ACHN (cell line): ENCODE data around the gene NID1.

Experiments used
- DNase-seq: peaks from one replicate; pipeline ENCODE4 v3.0.0-alpha.2; 2015
- in situ Hi-C: cut with HindIII; loops from 2 replicates; pipeline ENCODE4 v1.10.0; 2017; ENCODE audit warnings: low sequenced_read_pairs, low pct_ligation_motif_present, low pct_unique_long_range_greater_than_20kb

Gene NID1

DNA sequence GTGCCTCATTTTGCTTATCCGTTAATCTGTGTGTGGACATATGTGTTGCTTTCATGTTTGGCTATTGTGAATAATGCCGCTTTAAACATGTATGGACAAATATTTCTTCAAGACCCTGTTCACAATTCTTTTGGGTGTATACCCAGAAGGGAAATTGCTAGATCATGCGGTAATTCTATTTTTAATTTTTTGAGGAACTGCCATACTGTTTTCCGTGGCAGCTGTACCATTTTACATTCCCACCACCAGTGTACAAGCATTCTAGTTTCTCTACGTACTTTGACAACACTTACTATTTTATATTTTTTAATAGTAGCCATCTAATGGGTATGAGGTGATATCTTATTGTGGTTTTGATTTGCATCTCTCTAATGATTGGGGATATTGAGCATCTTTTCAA lies 7.1 kb upstream of the NID1 start:
- in situ Hi-C loops = no loop called here

DNA sequence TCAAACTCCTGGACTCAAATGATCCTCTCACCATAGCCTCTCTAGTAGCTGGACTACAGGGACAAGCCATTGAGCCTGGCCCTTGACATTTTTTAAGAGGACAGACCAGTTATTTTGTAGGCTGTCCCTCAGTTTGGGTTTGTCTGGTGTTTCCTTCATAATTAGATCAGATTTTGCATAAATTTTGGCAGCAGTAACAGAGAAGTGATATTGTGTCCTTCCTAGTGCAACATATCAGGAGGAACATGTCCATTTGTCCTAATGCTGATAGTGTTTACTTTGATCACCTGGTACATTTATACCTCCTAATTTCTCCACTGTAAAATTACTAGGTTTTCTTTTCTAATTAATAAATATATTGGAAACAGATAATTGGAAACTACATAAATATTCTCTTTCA lies 5.9 kb upstream of the NID1 start:
- no peak for DNase-seq
- in situ Hi-C loops = no loop called here

More for the DNA sequence above, 7.1 kb upstream of the NID1 start:
- DNase-seq = no peak

DNA sequence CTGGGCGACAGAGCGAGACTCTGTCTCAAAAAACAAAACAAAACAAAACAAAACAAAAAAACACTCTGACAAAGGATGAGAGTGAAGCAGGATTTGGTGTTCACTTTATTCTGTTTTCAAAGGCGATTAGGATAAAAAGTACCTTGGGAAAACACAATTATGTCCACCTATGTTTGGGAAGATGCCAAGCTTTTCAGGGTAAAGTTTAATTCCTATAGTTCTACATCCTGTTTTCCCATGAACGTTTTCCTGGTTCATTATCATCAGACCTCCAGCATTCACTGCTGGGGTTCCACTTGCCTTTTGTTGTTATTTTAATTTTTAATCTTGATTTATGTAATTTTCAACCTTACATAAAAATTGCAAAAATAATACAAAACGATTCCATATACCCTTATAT lies 4.9 kb upstream of the NID1 start:
- in situ Hi-C loops = no loop called here

DNA sequence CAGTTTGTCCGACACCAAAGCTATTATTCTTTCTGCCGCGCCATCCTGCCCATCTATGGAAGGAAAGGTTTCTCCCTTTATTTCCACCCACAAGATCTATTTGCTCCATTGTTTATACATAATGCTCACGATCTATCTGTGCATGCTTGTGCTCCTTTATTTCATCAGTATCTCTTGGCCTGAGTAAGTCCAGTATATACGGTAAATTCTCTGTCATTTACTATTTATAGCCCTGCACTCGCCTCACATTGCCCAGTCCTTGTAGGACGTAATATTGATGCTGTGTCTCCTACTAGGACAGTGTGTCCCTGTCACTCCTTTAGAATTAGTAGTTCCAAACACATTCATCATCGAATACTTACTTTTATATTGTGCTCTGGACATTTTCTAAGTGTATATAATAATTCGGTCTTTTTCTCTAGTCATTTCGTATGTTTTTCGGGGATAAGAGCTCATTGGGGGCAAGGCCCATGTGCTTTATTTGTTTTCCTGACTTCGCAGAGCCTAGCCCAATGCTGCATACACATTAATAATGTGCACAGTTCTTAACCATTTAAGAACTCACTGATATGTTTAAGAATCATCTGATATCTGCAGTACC lies 3.1 kb upstream of the NID1 start:
- in situ Hi-C loops = no loop called here
- DNase-seq = no peak

More for the DNA sequence above, 4.9 kb upstream of the NID1 start:
- DNase-seq = no peak

DNA sequence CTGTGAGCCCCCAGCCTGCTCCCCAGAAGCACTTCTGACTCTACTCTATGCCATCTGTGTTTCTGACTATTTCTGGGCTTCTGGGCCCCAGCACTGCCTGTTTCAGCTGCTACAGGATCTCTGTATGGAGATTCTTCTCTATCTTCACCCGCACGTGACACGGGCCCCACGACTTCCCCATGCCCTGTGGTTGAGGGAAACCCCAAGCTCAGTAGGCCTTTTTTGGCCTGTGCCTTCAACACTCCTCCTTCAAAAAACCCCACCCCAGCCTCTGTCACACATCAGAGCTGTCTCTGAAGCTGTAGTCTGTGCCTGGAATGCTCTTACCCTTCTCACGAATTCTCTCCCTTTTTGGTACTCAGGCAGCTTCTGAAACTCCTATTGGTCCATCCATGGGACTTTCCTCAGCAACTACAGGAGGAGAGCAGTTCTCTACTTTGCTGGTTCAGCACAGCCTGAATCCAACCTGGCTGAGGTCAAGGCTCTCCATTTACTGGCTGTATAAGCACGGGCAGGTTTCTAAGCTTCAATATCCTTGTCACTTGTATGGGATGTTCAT lies 2.0 kb upstream of the NID1 start:
- in situ Hi-C loops = no loop called here

DNA sequence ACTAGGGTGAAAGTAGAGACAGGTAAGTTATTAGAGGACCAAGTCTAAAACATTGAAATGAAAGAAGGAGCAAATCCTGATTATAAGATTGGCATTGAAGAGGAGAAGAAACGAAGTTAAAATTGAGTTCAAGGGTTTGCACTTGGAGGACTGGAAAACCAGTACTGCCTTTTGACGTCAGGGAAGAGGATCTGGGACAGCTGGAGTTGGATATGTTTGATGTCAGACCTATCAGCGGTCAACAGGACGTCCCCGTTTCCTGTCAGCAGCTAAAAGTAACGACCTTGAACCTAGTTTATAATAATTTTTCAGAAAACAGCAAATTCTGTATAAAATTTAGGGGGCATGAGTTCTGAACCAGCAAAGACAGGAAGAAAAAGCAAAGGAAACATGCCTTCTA lies 1.2 kb upstream of the NID1 start:
- in situ Hi-C loops = no loop called here

More for the DNA sequence above, 2.0 kb upstream of the NID1 start:
- no peak for DNase-seq

DNA sequence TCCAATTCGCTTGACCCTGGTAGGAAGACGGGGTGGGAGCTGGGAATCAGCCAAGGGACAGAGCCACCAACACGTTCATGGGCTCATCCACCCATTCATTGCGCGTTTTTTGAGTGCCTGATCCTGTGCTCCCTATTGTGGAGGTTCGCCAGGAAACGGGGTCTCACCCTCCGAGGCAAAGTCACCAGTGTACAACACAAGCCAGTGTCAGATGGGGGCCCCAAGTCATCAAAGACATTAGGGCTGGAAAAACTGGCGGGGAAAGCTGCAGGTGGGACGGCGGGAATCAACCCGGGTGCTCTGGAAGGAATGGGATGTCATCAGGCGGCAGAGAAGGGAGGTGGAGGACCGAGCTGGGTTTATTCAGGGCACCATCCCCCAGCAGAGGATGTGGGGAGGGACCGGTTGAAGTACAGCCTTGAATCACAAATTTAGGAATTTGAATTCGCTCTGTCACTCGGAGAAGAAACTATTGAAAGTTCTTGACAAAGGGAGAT lies 667 bp upstream of the NID1 start:
- in situ Hi-C loops = no loop called here
- no peak for DNase-seq

More for the DNA sequence above, 1.2 kb upstream of the NID1 start:
- DNase-seq = no peak

DNA sequence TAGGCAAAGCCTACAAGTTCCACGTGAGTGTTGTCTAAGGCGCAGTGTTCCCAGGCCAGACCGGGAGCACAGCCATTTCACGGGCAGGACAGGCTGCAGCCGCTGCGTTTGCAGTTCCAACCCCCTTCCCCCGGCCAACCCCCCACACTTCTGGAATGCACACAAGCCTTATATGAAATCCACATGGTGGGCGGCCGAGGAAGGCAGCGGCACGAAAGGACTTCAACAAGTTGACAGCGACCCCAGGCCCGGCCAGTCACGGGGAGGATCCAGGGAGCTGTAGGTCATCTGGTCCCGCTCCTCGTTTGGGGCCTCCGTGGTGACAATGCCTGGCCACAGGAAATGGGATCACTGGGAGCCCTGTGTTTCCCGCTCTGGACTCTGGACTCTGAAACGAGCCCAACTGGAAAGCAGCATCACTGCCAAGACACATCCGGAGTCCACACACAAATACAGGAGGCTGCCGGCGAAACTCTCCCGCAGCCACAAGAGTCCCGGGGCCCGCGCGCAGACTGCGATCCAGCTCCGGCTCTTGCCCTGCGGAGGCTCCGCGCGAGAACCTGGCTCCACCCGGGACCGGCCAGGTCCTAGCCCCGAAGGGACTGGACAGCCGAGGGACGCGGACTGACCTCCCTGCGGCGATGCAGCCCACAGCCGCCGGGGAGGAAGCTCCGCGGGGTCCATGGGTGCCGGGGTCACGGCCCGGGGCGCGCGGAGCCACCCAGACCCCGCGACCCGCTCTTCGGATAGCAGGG lies 794 bp downstream of the NID1 start:
- peak; percentile 73 for DNase-seq

DNA sequence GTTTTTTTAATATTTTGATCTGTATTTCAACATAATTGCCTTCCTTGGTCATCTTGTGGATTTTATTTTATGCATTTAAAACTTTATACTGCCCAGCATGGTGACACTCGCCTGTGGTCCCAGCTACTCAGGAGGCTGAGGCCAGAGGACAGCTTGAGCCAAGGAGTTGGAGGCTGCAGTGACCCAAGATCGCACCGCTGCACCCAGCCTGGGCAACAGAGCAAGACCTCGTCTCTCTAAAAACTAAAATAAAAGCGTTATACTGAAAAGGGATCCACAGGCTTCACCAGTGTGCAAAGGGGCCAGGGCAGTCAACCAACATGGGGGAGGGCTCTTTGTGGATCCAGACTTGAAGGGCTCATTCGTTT lies 1.4 kb downstream of the NID1 start:
- in situ Hi-C loops = no loop called here
- no peak for DNase-seq

More for the DNA sequence above, 794 bp downstream of the NID1 start:
- in situ Hi-C loops = no loop called here

DNA sequence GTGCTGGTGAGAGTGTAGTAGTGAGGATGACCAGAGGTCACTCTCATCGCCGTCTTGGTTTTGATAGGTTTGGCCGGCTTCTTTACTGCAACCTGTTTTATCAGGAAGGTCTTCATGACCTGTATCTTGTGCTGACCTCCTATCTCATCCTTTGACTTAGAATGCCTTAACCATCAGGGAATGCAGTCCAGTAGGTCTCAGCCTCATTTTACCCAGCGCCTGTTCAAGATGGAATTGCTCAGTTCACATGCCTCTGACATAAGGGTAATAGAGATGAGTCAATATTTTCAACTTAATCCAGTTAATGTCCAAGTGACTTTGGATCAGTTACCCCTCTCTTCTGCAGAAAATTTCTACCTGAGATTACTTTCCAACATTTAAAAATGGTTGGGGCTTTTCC lies 4.6 kb downstream of the NID1 start:
- in situ Hi-C loops = no loop called here
- DNase-seq = no peak

DNA sequence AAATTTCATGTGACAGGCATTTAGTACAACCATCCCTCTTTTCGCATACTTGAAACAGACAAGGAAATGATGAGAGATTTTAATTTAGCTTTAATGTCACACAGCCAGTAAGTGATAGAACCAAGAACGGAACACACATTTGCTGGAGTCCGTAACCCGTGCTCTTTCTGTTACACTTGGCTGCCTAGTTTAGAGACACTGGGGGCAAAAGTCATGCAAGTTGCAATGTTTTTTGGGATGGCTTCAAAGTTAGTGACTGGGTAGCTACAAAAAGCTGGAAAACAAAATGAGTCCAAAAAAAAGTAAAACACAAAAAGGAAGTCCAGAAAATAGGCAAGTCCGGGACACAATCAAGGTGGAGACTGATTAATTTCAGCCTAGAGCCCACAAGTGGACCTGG lies 5.9 kb downstream of the NID1 start:
- DNase-seq = no peak
- in situ Hi-C loops = no loop called here

DNA sequence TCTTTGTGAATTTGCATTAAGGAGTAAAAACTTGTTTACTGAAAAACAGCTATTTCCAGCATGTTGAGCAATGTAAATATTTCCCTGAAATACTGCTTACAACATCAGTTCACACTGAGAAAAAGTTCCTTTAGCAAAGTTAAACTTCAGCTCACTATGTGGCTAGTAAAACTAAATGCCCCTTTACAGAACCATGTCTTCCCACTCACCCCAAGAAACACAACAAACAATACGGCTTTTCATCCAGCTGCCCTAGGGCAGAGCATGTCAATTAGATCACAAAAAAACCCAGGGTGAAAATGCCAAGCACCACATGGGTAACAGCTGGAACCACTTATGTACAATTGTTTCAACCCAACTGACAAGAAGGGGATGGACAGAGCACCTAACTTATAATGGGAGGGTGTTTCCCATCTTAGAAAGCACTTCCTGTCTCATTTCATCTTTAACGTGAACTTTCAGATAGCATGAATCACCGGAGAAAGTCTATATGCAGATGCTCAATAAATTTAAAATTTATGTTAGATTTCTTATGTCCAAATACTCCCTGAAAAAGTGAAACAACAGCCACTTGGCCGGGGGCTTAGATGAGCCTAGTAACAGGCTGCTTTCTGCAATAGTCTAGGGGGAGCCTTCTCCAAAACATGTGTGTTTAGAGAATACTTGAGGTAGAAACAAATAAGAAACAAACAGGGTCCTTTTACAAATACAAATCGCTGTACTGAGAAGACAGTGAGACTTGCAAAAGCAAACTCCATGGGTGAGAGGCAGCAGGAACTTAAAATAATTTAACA lies 6.6 kb downstream of the NID1 start:
- no peak for DNase-seq
- in situ Hi-C loops = no loop called here

DNA sequence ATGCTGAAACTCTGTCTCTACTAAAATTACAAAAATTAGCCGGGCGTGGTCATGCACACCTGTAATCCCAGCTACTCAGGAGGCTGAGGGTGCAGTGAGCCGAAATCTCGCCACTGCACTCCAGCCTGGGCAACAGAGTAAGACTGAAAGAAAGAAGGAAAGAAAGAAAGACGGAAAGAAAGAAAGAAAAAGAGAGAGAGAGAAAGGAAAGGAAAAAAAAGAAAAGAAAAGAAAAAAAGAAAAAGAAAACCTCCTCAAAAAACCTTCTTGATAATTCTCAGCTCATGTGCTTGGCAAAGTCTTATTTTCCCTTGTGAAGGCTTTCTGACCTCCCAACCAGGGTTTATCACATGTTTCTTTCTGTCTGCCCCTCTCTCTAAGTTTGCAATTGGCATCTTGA lies 7.3 kb downstream of the NID1 start:
- DNase-seq = no peak
- in situ Hi-C loops = no loop called here

DNA sequence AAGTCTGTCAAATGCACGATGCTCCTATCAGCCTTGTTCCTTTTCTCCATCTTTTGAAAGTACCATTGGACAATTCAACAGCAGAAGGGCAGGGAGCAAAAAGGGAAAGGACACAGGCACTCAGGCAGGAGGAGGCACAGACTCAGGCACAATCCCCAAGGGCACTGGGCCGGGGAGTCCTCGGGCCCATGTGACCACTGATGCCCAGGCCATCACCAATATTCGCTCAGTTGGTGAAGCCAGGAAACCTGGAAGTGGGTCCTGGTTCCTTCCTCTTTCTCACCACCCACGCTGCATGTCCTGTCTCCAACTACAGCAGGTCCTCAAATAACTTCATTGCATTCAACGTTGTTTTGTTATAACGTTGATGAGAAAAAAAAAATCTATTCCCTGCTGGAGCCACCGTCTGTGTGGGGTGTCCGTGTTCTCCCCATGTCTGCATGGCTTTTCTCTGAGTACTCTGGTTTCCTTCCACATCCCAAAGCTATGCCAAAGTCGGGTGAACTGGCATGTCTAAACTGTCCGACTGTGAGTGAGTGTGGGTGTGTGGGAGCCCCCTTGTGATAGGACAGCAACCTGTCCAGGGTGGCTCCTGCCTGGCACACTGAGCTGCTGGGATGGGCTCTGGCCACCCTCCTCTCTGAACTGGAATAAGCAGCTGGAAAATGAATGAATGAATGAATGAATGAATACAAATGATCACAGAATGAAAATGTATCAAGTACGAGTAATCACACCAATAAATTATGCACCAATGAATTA lies 12.5 kb downstream of the NID1 start:
- in situ Hi-C loops = no loop called here
- no peak for DNase-seq

DNA sequence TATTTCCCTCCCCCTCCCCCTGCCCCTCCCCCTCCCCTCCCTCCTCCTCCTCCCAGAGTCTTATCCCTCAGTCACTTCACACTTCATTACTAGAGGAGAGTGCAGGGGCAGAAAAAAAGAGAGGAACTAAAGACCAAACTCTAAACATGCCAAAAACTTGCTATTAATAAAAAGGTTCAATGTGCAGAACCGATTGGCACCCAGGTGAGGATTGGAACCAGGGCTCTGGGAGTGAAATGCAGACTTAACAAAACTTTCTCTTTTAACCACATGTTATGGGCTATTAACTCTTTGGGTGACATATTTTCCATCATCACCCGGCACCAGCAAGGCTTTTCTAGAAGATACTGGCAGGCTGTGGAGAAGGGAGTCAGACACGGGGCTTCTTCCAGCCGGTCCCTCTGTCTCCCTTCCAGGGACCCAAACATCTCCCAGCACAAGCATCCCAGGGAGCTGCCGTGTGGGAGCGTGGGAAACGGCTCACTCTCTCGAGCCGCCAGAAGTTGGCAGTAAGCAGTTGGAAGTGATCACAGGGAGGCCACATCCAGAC lies 13.6 kb downstream of the NID1 start:
- DNase-seq = no peak
- in situ Hi-C loops = no loop called here

DNA sequence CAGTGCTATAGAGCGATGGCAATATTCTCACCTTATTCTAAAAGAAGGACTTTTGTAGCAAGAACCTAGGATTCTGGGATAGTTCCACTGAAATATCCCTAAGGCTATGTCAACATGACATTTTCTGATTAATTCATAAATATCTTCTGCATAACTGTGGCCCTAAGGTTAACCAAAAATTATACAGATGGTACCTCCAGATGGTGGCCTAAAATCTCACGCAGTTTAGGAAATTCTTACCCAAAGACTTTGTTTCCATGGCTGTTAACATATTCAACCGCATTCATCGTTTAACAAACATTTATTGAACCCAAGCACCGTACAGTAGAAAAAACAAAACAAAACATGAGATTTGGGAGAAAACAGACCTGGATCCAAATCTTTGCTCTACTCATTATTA lies 19.1 kb downstream of the NID1 start:
- in situ Hi-C loops = no loop called here
- DNase-seq = no peak

DNA sequence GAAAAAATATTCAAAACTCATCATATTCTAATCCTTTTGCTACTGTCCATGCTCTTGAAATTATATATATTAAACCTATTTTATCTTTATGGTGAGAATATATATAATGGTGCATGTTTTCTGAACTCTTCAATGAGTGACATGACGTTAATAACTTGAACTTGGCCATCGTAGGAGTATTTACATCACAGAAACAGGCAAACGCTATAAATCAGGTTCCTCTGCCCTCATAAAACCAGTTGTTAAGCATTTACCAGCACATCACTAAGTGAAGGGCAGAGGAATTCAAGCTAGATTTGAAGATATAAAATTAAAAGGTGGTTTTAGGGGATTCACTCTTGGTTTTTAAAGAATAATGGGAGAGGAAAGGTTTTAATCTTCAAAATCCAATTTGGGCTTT lies 20.5 kb downstream of the NID1 start:
- in situ Hi-C loops = no loop called here
- no peak for DNase-seq
